Uterus (tissue), 4 donors: ENCODE data around the gene PPM1H. TPM values are rescaled to one million over a fixed set of nuclear protein-coding genes. Genes with fewer than 3 reads are reported as not detected.
"Not testable (repeated sequence)": the region's sequence is repeated elsewhere in the genome, so short reads cannot be mapped to it uniquely, and the experiment has no call there.

Experiments
- DNase-seq, 2 donors: peaks; one replicate each; pipeline ENCODE4 v3.0.0-alpha.2; 2019 to 2020
- H3K27ac ChIP-seq, 2 donors: fragments of 200-600 bp; sonication (generic); 1 replicate in 1 of 2; 2 replicates in 1 of 2; pipeline ENCODE4 v1.5.1; 2016 to 2018
- H3K27me3 ChIP-seq, 2 donors: fragments of 200-600 bp; sonication (generic); one replicate each; pipeline ENCODE4 v1.5.1; 2018 to 2019; ENCODE audit warnings: control low read depth in 1 of 2
- H3K36me3 ChIP-seq, 2 donors: fragments of 200-600 bp; sonication (generic); one replicate each; pipeline ENCODE4 v1.5.1; 2019; ENCODE audit warnings: control low read depth in 1 of 2
- H3K4me1 ChIP-seq, 2 donors: fragments of 200-600 bp; sonication (generic); one replicate each; pipeline ENCODE4 v1.5.1; 2018 to 2019; ENCODE audit warnings: control low read depth in 1 of 2
- H3K4me3 ChIP-seq, 2 donors: fragments of 200-600 bp; sonication (generic); 1 replicate in 1 of 2; 2 replicates in 1 of 2; pipeline ENCODE4 v1.5.1; 2018 to 2019; ENCODE audit warnings: mild to moderate bottlenecking in 1 of 2
- H3K9me3 ChIP-seq, 2 donors: fragments of 200-600 bp; sonication (generic); one replicate each; pipeline ENCODE4 v1.5.1; 2019; ENCODE audit warnings: control low read depth in 1 of 2
- POLR2A ChIP-seq, 2 donors: fragments of 450-650 bp; IDR thresholded peaks; one replicate each; pipeline ENCODE4 v1.6.1; 2016; ENCODE audit warnings: antibody characterized with exemption in 2 of 2, mild to moderate bottlenecking in 1 of 2, moderate library complexity in 1 of 2
- intact Hi-C: fragments of 100-400 bp; cut with DNase I; formaldehyde crosslinking; loops from one replicate; pipeline ENCODE4 v1.15.1; 2023; ENCODE audit warnings: low total_unique reads
- total RNA-seq, 4 donors: library from RNA; depleted of rRNA in 3 of 4; stranded (reverse); fragments of >200 nt in 3 of 4; gene quantifications; one replicate each; pipeline versions ENCODE4 v1.1.0 to v1.2.4, GENCODE V29; 2014 to 2023
- TF ChIP-seq, protein P1 (sequence below), 4 experiments: fragments of 200-600 bp in 2 of 4; fragments of 450-650 bp in 2 of 4; sonication (generic) in 2 of 4; IDR thresholded peaks; one replicate each; pipeline ENCODE4 v1.5.1; 2016 to 2019; ENCODE audit warnings: antibody characterized with exemption in 4 of 4, mild to moderate bottlenecking in 2 of 4, moderate library complexity in 1 of 4
- donor health status: DM: yes; HTN: yes; CAD: no.

PPM1H gene
- total RNA-seq, 4 donors from 2014 or later = 2.0 to 24.1 (median 6.6) TPM

- H3K4me1 ChIP-seq = no peaks in the 10 kb centered on the region
- no peak for TF ChIP-seq POLR2A (IDR thresholded peaks at IDR 0.05)
- TF ChIP-seq, protein P1, sequence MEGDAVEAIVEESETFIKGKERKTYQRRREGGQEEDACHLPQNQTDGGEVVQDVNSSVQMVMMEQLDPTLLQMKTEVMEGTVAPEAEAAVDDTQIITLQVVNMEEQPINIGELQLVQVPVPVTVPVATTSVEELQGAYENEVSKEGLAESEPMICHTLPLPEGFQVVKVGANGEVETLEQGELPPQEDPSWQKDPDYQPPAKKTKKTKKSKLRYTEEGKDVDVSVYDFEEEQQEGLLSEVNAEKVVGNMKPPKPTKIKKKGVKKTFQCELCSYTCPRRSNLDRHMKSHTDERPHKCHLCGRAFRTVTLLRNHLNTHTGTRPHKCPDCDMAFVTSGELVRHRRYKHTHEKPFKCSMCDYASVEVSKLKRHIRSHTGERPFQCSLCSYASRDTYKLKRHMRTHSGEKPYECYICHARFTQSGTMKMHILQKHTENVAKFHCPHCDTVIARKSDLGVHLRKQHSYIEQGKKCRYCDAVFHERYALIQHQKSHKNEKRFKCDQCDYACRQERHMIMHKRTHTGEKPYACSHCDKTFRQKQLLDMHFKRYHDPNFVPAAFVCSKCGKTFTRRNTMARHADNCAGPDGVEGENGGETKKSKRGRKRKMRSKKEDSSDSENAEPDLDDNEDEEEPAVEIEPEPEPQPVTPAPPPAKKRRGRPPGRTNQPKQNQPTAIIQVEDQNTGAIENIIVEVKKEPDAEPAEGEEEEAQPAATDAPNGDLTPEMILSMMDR (IDR thresholded peaks at IDR 0.05) = no peak
- H3K27ac ChIP-seq = no peak overlapping the region
- H3K4me3 ChIP-seq = no peak overlapping the region
- H3K36me3 ChIP-seq = no peaks in the 10 kb centered on the region
- DNase-seq = no peak
- intact Hi-C loops = no loop called here
- no peaks in the 10 kb centered on the region for H3K9me3 ChIP-seq
- H3K27me3 ChIP-seq = no peaks in the 10 kb centered on the region
Observed at GRCh38 chr12:62673028-62673815, 261.7 kb downstream of the PPM1H start.

DNA sequence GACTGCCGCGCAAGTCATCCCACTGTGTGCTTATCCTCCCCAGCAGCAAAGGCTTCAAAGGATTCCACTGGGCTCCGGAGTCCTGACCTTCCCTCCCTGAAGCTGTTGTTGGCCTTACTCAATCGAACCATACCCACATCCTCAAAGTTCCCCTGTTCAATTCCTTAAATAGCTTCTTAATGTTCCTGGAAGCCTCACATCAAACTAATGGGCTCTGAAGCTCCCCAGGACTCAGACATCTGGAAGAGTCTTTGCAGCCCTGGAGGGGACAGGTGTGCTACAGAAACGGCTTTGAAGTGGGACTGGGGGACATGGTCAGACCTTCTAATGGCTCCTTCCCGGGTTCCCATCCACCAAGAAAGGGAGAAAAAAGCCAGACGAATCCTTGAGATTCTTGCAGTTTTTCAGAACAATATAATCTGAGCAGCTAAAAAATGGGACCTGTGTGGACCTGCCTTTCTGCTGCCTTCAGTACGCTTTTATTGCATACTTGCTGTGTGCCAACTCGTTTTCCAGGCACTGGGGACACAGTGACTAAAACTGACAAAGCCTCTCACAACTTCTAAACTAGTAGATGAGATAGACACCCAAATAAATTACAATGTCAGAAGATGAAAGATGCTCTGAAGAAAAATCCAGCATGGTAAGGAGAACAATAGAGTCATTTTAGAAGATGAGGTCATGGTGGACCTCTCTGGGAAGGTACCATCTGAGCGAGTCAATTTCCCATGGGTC lies 263.8 kb downstream of the PPM1H start:
- DNase-seq = no peak
- Histone ChIP-seq H3K27ac (no peak overlapping the region), H3K36me3 (no peaks in the 10 kb centered on the region), H3K27me3 (no peaks in the 10 kb centered on the region), H3K4me1 (no peaks in the 10 kb centered on the region), H3K9me3 (no peaks in the 10 kb centered on the region), H3K4me3 (no peak overlapping the region)
- TF ChIP-seq, protein P1 (IDR thresholded peaks at IDR 0.05) = no peak
- no peak for TF ChIP-seq POLR2A (IDR thresholded peaks at IDR 0.05)
- intact Hi-C loops = no loop called here

DNA sequence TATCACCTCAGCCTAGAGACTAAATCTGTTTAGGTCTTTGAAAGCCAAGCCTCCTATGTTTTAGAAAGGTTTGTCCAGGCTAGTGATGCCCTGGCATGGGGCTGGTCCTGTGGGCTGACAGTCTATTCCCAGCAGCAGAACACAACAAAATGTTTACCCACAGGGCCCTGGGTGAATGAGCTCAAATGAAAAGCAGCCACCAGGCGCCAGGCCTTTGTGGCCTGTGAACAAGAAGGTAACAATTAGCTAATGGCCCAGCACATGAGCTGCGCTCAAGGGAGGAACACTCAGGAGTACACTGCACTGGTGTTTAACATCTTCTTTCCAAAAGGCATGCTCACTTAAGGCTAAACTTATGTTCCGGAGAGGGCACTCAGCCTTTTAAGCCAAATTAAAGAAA lies 266.2 kb downstream of the PPM1H start:
- H3K4me1 ChIP-seq = no peaks in the 10 kb centered on the region
- intact Hi-C loops = no loop called here
- no peaks in the 10 kb centered on the region for H3K36me3 ChIP-seq
- H3K4me3 ChIP-seq = no peak overlapping the region
- no peak for TF ChIP-seq POLR2A (IDR thresholded peaks at IDR 0.05)
- TF ChIP-seq, protein P1 (IDR thresholded peaks at IDR 0.05) = no peak
- no peaks in the 10 kb centered on the region for H3K27me3 ChIP-seq
- no peaks in the 10 kb centered on the region for H3K9me3 ChIP-seq
- no peak overlapping the region for H3K27ac ChIP-seq
- DNase-seq = no peak

- H3K27me3 ChIP-seq, H3K27ac ChIP-seq, H3K4me1 ChIP-seq, H3K36me3 ChIP-seq, DNase-seq, intact Hi-C loops, H3K4me3 ChIP-seq, H3K9me3 ChIP-seq: not testable (repeated sequence)
Observed at GRCh38 chr12:62664951-62665350, 270.0 kb downstream of the PPM1H start.

DNA sequence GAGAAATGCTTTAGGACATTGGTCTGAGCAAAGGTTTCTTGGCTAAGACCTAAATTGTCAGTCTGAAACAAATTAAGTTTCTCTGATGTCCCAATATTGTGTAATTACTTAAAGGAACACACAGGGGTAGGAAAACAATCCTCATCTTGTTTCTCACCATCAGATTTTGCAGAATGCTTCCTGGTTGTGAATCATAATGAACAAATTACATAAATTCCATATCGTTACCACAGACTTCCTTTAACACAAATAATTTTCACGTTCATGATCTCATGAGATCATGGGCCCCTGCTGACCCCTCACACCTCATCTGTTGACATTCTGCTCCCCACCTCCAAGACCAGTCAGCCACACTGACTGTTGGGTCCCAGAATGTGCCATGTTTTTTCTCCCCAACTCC lies 274.2 kb downstream of the PPM1H start:
- no peak overlapping the region for H3K27ac ChIP-seq
- H3K27me3 ChIP-seq = no peaks in the 10 kb centered on the region
- intact Hi-C loops = no loop called here
- no peaks in the 10 kb centered on the region for H3K9me3 ChIP-seq
- no peak overlapping the region for H3K4me3 ChIP-seq
- no peaks in the 10 kb centered on the region for H3K4me1 ChIP-seq
- H3K36me3 ChIP-seq = no peaks in the 10 kb centered on the region
- no peak for DNase-seq
- TF ChIP-seq, protein P1 (IDR thresholded peaks at IDR 0.05) = no peak
- no peak for TF ChIP-seq POLR2A (IDR thresholded peaks at IDR 0.05)
